LNCAP (cell line): Measurements from ENCODE around the gene MRGPRD.

ENCODE experiments used
- CTCF ChIP-seq: fragments of 450-650 bp; IDR thresholded peaks from 2 replicates; pipeline ENCODE4 v1.5.1; 2017; ENCODE audit warnings: mild to moderate bottlenecking

Gene MRGPRD

DNA sequence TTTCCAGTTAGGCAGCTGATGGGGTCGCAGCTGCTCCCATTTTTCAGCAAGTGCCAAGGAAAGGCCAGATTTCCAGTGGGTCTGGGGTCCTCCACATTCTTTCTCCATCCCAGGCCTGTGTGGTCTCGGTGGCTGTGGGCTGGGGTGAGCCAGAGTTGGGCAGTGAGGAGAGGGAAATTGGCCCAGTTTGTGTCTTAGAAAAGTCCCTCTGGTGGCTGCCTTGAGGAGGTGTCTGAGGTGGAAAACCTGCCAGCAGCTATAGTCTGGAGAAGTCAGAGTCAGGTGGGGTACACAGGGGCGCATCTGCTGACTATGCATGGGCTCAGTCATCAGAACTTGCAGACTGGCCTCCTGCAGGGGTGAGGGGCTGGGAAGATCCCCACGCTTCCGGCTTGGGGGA is 30.5 kb downstream of the MRGPRD start:
- peak; percentile 19; the same call in 1 of the 2 replicates for TF ChIP-seq CTCF

DNA sequence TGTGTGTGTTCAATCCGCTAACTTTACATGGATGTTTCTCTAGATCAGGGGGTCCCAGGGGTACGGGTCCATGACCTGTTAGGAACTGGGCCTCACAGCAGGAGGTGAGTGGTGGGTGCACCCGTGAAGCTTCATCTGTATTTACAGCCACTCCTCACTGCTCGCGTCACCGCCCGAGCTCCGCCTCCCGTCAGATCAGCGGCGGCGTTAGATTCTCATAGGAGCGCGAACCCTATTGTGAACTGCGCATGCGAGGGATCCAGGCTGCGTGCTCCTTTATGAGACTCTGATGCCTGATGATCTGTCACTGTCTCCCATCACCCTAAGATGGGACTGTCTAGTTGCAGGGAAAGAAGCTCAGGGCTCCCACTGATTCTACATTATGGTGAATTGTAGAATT is 31.9 kb downstream of the MRGPRD start:
- no peak for TF ChIP-seq CTCF

DNA sequence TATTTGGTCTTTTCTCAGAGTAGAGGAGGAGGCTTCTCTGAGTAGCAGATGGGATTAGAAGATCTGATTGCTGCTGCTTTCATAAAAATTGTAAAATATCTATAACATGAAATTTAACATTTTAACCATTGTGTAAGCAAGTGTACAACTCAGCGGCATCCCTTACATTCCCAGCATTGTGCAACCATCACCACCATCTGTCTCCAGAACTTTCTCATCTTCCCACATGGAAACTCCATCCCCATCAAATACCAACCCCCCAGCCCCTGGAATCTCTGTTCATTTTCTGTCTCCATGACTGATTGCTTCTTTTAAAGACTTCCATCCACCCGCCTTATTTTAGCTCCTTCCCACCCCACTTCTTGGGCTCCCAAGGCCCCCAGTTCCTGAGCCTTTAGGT is 32.3 kb downstream of the MRGPRD start:
- TF ChIP-seq CTCF: no peak

GRCh38 chr11:68947151-68947550 is 33.6 kb downstream of the MRGPRD start:
- no peak for TF ChIP-seq CTCF

GRCh38 chr11:68946416-68947090 is 34.2 kb downstream of the MRGPRD start:
- TF ChIP-seq CTCF: no peak

- no peak for TF ChIP-seq CTCF
Observed at GRCh38 chr11:68942751-68943271, 38.0 kb downstream of the MRGPRD start.

DNA sequence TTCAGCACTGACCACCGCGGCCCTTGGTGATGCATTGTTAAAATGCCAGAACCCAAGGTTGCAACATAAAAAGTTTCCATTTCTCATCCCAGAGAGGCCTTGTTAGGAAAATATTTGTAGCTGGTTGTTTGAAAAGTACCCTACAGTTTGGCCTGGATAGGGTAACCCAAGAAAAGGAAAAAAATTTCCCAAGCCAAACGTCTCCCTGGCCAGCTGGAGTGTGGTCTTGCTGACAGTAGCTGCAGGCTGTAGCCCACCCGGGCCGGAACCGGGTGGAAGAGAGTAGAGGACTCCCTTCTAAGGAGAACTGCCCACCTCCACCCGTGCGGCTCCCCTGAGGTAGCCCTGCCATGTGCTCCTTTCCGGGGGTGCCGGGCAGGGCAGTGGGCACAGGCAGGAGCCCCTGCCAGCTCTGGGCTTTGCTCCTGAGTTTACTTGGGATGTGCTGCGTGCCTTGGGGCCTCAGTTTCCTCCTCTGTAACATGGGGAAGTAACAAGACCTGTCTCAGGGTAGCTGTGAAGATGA is 38.6 kb downstream of the MRGPRD start:
- no peak for TF ChIP-seq CTCF
